ENCODE results near the gene MBLAC1.
A peak's percentile ranks its signal among the peaks of the same experiment; 100 is the strongest.
"Not testable (repeated sequence)": the region's sequence is repeated elsewhere in the genome, so short reads cannot be mapped to it uniquely, and the experiment has no call there.

Gene MBLAC1

GRCh38 chr7:100132126-100132525 is 5.4 kb downstream of the MBLAC1 start:
- H3K27ac ChIP-seq = no peak overlapping the region
- TF ChIP-seq, protein P1, sequence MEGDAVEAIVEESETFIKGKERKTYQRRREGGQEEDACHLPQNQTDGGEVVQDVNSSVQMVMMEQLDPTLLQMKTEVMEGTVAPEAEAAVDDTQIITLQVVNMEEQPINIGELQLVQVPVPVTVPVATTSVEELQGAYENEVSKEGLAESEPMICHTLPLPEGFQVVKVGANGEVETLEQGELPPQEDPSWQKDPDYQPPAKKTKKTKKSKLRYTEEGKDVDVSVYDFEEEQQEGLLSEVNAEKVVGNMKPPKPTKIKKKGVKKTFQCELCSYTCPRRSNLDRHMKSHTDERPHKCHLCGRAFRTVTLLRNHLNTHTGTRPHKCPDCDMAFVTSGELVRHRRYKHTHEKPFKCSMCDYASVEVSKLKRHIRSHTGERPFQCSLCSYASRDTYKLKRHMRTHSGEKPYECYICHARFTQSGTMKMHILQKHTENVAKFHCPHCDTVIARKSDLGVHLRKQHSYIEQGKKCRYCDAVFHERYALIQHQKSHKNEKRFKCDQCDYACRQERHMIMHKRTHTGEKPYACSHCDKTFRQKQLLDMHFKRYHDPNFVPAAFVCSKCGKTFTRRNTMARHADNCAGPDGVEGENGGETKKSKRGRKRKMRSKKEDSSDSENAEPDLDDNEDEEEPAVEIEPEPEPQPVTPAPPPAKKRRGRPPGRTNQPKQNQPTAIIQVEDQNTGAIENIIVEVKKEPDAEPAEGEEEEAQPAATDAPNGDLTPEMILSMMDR (IDR thresholded peaks at IDR 0.05) = no peak
- TF ChIP-seq ZFX (IDR thresholded peaks at IDR 0.05; ENCODE audit: borderline replicate concordance) = no peak

DNA sequence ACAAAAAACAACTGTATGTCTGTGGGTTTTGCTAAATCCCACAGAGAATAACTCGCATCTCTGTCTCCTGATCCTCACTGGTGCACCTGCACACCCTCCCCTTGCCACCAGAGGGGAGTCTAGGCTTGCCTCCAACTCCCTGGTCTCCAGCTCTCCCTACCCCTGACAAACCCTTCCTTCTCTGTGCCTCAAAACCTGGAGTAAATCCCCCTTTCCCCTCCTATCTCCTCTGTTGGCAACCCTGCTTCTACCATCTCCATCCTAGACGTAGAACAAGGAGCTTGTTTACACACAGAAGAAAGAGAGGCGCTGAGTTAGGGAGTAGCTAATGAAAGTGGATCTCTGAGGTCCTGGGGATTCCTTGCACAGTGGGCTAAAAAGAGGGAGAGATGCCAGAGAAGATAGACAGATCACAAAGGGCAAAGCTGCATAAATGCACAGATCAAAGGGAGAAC is 6.0 kb downstream of the MBLAC1 start:
- H3K27ac ChIP-seq = no peak overlapping the region
- no peak for TF ChIP-seq ZFX (IDR thresholded peaks at IDR 0.05; ENCODE audit: borderline replicate concordance)
- TF ChIP-seq, protein P1 (IDR thresholded peaks at IDR 0.05) = peak; percentile 96

DNA sequence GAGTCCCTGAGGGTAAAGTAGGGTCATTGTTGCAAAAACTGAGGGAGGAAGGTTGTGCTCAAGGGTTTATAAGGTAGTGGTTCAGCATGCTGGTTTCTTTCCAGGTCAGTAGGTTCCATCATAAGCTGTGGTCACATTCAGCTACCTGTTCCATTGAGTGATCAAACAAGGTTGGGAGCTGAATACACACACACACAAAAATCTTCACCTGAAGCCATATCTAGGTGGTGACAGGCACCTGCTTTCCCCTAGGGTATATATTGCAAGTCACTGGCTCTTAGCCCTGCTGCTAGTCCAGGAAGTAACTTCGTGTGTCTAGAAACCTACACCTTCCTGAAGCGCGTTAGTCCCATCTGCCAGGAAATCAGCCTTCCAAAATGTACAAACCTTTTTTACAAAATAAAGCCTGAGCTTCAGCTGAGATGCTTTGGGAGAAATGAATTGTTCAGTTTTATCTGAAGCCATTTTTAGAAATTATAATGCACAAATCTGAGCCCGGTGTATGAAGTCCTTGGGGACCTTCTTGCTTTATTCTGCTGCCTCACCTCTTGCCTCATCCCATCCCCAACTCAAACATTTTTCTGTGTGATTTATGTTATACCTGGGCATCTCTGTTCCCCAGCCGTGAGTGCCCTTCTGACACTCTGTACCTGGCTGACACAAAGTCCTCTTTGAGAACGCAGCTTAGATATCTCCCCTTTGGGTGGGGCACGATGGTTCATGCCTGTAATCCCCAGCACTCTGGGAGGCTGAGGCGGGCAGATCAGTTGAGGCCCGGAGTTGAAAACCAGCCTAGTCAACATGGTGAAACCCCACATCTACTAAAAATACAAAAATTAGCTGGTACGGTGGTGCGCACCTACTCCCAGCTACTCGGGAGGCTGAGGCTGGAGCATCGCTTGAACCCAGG is 11.3 kb downstream of the MBLAC1 start:
- H3K27ac ChIP-seq = no peak overlapping the region

DNA sequence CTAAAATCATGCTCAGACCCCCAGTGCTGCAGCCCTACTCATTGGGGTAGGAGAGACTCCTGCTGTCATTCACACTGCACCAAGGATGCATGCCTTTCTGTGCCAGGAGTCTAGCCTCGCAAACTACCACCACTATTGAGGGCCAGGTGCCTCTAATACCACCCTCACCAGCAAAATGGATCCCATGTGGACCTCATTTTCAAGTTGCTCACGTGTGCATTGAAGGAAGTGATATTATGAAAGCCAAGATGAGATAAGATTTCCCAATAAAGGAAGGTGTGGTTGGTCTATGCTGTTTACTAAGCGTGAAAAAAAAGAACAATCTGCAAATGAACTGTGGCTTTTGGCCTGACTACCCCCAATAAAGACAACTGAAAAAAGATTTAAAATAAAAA is 14.8 kb downstream of the MBLAC1 start:
- no peak for TF ChIP-seq ZFX (IDR thresholded peaks at IDR 0.05; ENCODE audit: borderline replicate concordance)
- TF ChIP-seq, protein P1 (IDR thresholded peaks at IDR 0.05) = no peak
- no peak overlapping the region for H3K27ac ChIP-seq

More for the DNA sequence above, 11.3 kb downstream of the MBLAC1 start:
- TF ChIP-seq, protein P1 (IDR thresholded peaks at IDR 0.05) = no peak
- no peak for TF ChIP-seq ZFX (IDR thresholded peaks at IDR 0.05; ENCODE audit: borderline replicate concordance)

- TF ChIP-seq, protein P1 (IDR thresholded peaks at IDR 0.05) = no peak
- no peak for TF ChIP-seq ZFX (IDR thresholded peaks at IDR 0.05; ENCODE audit: borderline replicate concordance)
- H3K27ac ChIP-seq = no peak overlapping the region
These were observed 15.7 kb downstream of the MBLAC1 start for GRCh38 chr7:100142461-100142860.

DNA sequence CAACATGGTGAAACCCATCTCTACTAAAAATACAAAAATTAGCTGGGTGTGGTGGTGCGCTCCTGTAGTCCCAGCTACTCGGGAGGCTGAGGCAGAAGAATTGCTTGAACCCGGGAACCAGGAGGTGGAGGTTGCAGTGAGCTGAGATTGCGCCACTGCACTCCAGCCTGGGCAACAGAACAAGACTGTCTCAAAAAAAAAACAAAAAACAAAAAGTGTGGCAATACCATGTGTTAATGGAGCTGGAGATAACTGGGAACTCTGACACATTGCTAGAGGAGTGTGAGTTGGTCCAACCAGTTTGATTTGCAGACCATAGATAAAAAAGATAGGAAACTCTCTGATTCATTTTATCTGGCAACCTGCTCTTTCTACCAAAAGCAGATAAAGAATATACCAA is 19.6 kb downstream of the MBLAC1 start:
- H3K27ac ChIP-seq = not testable (repeated sequence)

DNA sequence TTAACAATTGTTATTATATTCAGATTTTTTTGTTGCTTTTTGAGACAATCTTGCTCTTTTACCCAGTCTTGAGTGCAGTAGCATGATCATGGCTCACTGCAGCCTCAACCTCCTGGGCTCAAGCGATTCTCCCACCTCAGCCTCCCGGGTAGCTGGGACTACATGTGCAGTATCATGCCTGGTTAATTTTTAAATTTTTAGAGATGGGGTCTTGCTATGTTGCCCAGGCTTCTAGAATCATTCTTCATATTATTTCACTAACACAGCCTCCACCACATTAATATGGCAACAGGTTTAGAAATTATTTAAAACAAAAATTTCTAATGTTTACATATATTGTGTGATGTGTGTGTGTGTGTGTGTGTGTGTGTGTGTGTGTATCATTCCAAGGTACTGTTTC is 20.5 kb downstream of the MBLAC1 start:
- TF ChIP-seq, protein P1 (IDR thresholded peaks at IDR 0.05) = no peak
- TF ChIP-seq ZFX (IDR thresholded peaks at IDR 0.05; ENCODE audit: borderline replicate concordance) = no peak

More for the DNA sequence above, 20.5 kb downstream of the MBLAC1 start:
- H3K27ac ChIP-seq = no peak overlapping the region
